GM11168 (cell line): ENCODE measurements around the gene EYA4.

ENCODE experiments used
- in situ Hi-C: fragments of 300-500 bp; cut with MboI; formaldehyde crosslinking; loops from one replicate; pipeline ENCODE4 v1.12.0; 2022; ENCODE audit warnings: low sequenced_read_pairs; ENCODE audit not compliant: unreplicated experiment

EYA4 gene

DNA sequence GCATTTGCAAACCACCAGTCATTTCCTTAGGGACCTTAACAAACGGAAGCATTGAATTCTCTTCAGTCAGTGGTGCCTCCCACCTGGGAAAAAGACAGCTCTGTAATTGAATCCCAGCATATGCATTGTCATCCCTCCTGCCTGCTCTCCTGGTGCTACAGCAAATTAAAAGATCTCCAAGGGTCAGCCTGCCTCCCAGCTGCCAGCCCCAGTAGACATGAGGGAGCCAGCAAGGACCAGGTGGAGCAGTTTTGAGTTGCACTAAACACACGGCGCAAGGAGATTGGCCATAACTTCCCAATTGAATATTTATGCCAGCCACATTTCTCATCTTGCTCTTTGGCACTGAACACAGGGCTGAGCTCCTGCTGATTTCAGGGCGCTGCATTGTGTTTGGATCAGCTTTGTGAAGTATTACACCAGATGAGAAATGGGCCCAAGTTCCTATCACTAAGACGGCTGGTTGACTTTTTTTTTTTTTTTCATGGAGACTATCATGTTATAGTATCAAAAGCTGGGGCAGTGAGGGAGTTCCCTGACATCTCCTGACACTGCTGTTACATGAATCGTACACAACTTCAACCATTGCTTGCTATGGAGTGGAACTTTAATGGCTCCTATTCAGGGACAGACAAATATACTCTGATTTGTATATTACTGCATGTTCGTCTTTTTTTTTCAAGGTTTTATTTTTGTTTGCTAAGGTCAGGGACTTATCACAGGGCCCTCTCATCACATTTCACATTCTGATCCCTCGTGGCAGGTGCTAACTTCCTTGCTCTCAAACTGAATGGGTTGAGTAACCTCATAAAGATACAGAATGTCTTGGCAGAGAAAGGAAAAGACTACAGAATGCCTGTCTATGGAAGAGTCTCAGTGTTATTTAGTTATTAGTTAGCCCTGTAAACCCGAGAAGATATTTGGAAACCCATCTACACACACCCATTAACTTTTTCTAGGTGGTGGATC lies 191.1 kb downstream of the EYA4 start:
- in situ Hi-C loops, result no loop called here

DNA sequence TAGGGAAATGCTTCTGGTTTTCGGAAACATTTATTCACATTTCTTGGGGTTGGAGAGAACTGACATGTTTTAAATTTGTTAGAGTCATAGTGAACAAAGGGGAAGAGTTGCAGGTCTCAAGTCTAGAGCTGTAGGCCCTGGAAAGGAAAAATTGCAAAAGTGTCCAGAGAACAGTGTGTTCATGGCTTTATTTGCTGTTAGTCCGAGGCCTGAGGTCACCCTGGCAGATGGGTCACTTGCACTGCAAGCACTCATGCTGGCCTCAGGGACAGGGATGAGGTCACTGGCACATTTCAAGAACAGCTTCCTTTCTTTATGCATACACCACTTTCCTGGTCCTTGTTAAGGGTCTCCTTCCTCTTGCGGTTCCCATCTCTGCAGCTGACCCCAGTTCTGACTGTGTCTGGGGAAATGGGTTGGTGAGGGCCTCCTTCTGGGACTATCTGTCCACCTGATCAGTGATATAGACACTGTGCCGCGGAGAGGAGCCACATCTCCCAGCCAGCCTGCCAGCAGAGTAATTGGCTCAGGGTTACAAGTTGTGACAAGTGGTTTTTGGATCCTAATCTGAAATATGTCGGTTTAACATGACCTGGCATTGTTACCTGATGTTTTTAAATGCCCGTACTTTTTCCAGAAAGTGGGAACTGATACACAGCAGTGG lies 194.0 kb downstream of the EYA4 start:
- in situ Hi-C loops, result no loop called here

DNA sequence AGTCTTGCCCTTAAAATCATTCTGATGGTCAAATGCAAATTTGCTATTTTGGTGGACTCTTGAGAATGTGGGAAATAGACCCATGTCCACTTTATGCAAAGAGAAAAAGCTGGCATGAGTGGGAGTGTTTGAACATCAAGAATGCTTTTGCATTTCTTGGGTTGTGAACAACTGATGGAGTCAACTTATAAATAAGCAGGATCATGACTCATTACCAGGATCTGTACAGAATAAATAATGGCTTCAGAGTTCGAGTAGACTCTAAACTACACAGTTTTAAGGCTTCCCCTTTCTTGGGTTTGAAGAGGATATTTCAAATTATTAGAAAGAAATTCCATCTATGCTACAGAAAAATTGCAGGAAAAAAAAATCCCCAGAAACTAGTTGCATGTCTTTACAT lies 195.5 kb downstream of the EYA4 start:
- in situ Hi-C loops, result no loop called here

DNA sequence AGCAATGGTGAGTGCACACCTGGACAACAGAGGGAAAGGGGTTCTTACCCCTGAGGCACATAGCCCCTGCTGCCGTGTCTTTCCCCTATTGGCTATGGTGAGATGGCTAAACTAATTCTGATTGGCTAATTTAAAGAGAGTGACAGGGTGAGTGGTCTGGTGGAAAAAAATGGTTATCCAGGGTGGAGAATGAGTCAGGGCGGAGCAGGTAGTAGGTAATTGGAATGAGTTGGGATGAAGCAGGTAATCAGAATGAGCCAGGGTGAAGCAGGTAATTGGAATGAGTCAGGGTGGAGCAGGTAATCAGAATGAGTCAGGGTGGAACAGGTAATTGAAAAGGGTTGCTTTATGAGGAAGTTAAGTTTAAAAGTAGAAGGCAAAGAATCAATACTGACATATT lies 200.3 kb downstream of the EYA4 start:
- in situ Hi-C loops, result no loop called here

DNA sequence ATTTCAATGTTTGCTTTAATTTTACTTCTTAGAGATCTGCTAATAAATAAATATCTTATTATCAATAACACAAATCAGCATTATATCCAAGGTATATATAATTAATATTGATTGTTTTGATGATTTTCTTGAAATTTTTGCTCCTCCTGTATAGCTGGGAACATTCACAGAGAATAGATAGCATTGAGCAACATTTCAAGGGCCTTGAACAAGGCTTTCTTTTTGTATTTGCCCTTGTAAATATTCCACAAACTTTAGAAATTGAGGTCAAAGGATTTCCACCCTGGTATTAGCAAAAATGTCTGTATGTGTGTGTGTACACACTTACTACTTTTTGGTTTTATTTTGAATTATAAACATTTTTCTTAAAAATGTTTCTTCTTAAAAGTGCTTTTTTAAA lies 205.6 kb downstream of the EYA4 start:
- in situ Hi-C loops, result no loop called here

DNA sequence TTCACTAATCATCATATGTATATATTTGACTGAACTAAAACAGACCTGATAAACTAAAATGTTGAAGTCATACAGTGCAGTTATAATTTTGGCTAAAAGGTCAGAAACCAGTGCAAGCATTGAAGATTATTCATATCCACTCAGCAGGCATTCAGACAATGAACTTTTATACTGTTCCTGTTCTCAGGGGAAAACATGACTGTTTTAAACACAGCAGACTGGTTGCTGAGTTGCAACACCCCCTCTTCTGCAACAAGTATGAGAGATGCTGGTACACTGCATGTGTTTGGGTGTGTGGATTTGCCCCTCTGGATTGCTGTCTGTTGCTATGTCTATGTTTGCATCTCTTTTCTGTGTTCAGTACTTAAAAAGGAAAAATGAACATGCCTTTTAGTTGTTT lies 206.8 kb downstream of the EYA4 start:
- in situ Hi-C loops, result no loop called here

DNA sequence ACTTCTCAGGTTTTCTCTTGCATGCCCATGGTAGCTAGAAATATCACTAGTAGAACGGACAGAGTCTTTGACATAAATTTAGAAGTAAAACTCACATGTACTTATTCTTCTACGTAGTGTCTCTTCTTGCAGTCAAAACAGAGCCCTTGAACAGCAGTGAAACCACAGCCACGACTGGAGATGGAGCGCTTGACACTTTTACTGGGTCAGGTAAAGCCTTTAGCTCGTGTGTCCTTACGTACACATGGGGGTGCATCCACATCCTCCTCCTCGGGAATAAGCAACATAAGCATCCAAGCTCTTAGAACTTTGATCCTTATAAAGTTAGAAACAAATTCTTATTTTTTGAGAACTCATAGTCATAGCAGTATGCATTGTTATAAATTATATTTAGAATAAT lies 215.3 kb downstream of the EYA4 start:
- in situ Hi-C loops, result no loop called here

DNA sequence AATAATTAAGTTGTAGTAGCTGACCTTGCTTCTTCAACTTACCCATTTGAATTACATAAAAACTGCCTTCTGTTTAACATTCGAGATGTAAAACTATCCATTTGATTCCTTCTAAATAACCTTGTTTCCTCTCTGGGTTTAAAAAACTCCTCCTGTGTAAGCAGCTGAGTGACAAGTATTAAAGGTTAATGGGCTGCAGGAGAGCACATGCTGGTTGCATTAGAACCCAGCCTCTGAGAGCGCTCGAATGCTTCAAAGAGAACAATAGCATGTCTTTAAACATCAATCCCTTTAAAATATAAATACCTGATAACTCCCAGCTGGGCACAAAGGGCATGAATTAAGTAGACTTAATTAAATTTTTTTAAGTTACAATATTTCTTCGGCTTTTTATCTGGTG lies 215.8 kb downstream of the EYA4 start:
- in situ Hi-C loops, result no loop called here

DNA sequence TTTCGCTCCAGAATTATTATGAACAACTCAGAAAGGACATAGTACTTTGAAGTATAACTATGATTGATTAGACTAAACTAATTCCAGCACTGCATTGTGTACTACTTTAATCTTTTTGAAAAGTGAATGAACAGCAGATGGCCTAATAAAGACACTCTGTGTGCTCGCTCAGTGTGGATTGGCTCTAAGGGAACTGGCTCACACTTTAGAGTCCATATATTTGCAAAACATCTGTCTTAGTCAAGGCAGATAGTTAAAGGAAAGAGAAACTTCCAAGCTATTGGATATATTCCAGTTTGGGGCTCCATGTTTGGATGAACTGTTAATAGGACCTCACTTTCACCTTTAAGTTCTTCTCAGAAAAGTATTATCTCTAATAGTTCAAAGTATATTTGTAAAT lies 218.9 kb downstream of the EYA4 start:
- in situ Hi-C loops, result no loop called here

DNA sequence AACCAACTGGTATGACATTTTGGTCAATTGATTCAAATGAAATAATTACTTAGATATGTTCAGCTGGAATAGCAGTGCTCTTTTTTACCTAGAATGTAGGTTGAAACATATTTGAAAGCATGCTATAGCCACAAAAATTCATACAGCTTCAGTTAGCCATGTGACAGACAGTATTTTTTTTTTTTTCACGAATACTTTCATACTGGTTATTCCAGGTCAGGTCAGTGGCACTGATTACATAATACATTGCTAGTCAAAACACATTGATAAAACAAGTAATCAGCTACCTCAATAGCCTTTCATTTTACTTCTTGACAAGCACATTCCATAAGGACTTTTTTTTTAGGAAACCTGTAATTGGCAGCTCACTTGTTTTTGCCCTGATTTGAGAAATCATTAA lies 222.6 kb downstream of the EYA4 start:
- in situ Hi-C loops, result no loop called here

DNA sequence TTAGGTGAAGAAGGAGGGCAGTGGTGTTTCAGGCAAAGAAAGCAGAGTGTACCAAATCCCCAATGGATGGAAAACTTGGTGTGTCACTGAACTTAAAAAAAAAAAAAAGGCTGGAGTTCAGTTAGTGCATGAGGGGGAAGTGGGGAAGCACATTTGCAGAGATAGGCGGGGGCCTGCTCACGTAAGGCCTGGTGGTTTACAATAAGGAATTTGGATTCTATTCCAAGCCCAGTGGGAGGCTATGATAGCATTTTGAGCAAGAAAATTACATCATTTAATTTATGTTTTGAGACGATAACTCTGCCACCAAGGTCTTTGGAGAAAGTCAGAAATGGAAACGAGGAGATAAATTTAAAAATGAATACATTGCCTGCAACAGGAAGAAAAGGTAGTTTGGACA lies 225.5 kb downstream of the EYA4 start:
- in situ Hi-C loops, result no loop called here

DNA sequence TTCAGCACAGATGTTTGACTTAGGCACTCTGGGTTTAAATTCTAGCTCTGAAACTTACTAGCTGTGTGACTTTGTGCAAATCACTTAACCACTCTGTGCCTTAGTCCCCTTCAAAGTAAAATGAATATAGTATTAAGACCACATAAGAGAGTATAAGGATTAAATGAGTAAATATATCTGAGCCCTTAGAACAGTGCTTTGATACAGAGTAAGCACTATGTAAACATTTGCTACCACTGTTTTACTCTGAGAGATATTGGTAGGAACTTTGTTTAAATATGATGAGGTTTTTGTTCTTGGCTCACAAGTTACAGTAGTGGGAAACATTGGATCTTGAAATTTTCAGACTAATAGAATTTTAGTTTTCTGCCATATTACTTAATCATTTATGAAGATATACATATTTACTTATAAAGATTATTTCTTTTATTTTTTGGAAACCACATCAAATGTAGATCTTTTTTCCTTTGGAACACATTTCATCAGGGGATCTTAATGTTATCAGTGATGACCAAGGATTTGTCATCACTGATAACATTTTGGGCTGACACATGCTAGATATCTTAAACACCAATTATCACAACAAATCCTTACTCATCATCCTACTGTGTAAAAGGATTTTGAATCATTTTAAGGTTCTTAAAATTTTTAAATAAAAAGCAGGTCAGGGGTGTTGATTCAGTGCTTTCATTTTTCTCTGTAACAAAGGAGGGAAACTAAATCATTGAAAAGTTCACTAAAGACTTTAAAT lies 226.2 kb downstream of the EYA4 start:
- in situ Hi-C loops, result no loop called here

DNA sequence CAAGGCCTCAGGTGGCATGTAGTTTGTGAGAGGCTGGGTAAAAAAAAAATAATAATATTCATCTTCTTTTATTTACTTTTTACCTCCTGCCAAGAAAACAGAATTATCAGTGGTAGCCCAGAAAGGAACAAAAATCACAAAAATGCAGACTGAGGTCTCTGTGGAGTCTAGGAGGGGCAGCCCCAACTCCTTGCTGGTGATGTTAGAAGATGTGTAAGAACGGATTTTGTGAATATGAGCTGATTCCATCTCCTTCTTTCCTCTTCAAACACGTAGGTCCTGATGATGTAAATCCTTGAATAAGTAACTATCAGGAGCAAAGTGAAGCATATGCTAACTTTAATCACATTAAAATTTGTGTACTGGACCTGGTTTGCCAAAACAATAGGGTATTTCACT lies 226.8 kb downstream of the EYA4 start:
- in situ Hi-C loops, result no loop called here

DNA sequence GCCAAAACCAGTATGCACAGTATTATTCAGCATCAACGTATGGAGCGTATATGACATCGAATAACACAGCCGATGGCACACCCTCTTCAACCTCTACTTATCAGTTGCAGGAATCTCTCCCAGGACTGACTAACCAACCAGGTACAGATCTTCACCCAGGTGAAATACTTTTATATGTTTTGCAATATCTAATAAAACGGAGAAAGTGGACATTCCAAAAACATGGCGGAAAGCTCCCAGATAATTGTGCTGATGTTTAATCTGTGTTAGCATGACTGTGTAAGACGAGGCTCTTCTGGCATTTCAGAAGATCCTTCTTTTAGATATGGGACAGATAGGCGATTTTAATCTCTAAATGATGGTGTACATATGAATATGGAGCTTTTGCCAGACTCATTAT lies 227.4 kb downstream of the EYA4 start:
- in situ Hi-C loops, result no loop called here

DNA sequence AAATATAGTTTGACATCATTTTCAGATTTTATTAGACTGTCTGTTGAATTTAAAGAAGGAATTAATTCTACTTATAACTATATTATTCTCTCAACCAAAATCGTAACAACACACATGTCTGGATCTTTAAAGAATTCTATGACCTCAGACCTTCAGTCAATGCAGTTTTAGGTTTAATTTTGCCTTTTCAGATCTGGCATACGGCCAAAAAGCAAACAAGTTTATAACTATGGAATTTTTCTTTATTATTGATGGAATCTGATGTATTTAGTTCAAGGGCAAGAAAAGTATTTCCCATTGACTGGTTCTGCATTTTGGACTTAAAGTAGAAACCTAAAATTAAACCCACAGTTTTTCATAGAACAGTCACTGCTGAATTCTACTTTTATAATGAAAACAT lies 233.4 kb downstream of the EYA4 start:
- in situ Hi-C loops, result no loop called here

DNA sequence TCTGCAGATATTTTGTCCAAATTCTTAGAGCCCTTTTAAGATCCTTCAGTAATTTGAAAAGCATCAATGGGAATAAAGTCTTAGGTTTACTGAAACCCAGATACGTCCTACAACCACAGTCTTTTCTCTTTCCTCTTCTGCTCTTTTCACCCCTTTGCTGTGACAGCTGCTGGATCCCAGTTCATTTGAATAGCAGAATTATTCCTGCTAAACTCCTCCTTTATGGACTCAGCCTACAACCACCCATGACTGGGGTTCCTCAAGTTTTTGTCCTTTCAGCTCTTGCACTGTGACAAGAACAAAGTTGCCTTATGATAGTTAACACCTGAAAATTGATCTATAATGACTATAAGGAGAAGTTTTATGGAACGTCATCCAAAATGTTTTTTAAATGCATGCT lies 237.5 kb downstream of the EYA4 start:
- in situ Hi-C loops, result no loop called here

DNA sequence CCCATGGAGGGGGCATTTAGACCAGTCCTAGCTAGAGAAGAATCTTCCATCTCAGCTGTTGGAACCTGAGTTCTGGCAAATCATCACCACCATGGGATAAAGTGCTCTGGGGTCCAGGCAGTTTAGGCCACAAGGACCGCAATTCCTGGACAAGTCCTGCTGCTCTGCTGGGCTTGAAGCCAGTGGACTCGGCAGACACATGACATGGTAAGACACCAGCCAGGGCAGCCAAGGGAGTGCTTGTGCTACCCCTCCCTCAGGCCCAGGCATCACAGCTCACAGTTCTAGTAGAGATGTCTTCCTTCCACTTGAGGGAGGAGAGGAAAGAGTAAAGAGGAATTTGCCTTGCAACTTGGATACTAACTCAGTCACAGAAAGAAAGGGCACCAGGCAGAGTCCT lies 246.0 kb downstream of the EYA4 start:
- in situ Hi-C loops, result no loop called here

DNA sequence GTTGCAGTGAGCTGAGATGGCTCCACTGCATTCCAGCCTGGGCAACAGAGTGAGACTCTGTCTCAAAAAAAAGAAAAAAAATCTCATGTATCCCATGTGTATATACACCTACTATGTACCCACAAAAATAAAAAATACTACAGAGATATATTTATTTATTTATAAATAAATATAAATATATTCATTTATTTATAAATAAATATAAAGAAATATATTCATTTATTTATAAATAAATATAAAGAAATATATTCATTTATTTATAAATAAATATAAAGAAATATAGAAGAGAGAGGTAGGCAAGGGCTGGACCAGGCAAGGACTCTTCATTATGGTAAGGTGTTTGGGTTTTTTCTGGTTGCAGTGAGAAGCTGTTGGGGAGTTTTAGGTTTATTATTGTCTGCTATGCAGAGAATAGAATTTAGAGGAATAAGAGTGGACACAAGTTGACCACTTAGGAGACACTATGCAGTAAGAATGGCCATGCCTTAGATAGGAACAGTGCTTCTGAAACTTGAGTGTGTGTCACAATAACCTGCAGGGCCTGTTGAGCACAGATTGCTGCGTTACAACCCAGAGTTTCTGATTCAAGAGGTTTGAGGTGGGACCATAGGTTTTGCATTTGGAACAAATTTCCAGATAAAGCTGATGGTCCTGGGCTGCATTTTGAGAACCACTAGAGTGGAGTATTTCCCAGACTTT lies 254.2 kb downstream of the EYA4 start:
- in situ Hi-C loops, result no loop called here

DNA sequence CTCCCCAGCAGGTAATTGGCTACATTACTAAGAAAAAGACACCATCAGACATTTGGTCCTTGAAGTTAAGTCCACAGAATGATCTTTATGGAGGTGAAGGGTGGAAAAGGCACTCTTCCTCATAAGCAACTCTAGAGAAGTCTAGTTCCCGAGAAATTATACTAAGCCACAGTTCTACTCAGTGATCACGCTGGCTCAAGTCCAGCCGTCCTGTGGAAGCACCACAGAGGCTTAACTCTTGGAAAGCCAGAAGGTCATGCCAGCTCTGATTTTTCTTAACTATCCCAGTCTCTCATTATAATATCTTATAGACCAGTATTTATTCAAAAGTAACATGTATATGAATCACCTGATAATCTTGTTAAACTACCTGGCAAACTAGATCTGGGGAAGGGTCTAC lies 258.5 kb downstream of the EYA4 start:
- in situ Hi-C loops, result no loop called here

DNA sequence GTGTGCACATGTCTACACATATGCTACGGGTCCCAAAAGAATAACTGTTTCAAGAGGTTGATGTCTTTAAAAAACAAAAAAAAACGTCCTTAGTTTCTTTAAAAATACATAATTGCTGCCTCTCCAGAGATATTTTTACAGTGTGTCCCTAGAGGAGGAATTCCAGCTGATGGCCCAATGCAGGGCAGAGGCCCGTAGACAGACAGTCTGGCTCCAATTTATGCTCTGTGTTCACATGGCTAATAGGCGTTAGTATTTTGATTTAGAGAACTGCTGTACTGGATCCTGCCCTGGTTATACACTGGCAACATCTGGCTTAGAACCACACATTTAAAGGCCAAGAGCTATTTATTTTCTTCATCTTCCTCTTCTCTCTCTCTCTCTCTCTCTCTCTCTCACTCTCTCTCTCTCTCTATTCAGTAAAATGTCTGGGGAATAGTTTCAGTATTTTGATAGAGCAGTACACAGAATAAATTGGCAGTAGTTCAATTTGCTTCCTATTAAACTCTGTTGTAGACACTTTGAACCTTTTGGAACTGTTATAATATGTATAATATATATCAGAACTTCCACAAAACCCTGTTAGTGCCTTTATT lies 260.6 kb downstream of the EYA4 start:
- in situ Hi-C loops, result no loop called here
